OCI-LY7 (cell line): ENCODE data around the gene CLDN12.

Experiments
- EZH2phosphoT487 ChIP-seq: fragments of 200-600 bp; sonication (generic); IDR thresholded peaks from 2 replicates; pipeline ENCODE4 v1.6.1; 2018; ENCODE audit warnings: low read depth, borderline replicate concordance, mild to moderate bottlenecking, mixed run types, antibody characterized with exemption, low read length, moderate library complexity, mixed read lengths
- TF ChIP-seq, protein P1 (sequence below): fragments of 200-600 bp; sonication (generic); conservative IDR thresholded peaks from 2 replicates; pipeline ENCODE4 v1.5.1; 2014; ENCODE audit warnings: mild to moderate bottlenecking, antibody characterized with exemption, low read length, moderate library complexity, mixed read lengths

DNA sequence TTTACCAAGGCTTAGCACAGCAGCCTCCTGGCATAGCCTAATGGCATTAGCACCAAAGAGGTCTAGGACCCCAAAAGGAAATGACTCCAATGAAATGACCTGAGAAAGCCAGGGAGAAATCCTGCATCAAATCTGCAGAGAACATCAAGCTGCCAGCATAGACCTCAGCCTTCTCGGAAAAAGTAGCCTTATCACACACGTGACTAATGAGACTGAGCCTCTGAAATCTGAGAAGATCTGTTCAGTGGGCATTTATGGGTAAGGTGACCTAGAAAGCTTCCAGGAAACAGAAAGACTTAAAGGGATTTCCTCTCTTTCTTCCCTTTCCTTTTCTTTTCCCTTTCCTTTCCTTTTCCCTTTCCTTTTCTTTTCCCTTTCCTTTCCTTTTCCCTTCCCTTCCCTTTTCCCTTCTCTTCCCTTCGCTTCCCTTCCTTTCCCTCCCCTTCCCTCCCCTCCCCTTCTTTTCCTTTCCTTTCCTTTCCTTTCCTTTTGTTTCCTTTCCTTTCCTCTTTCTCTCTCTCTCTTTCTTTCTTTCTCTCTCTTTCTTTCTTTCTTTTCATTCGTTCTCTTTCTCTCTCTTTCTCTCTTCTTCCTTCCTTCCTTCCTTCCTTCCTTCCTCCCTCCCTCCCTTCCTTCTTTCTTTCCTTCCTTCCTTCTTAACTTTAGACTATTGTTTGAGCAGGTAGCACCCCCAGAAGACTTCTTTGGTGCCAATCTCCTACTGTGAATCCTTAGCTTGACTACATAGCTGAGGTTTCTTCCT, 43.1 kb downstream of the CLDN12 start:
- TF ChIP-seq, protein P1, sequence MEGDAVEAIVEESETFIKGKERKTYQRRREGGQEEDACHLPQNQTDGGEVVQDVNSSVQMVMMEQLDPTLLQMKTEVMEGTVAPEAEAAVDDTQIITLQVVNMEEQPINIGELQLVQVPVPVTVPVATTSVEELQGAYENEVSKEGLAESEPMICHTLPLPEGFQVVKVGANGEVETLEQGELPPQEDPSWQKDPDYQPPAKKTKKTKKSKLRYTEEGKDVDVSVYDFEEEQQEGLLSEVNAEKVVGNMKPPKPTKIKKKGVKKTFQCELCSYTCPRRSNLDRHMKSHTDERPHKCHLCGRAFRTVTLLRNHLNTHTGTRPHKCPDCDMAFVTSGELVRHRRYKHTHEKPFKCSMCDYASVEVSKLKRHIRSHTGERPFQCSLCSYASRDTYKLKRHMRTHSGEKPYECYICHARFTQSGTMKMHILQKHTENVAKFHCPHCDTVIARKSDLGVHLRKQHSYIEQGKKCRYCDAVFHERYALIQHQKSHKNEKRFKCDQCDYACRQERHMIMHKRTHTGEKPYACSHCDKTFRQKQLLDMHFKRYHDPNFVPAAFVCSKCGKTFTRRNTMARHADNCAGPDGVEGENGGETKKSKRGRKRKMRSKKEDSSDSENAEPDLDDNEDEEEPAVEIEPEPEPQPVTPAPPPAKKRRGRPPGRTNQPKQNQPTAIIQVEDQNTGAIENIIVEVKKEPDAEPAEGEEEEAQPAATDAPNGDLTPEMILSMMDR, result no peak
- TF ChIP-seq EZH2phosphoT487, result no peak
